Activated effector memory CD4-positive, alpha-beta T cell treated with Interleukin-2 at 50 U/mL for 16 hours (primary cell): ENCODE results near the gene FLG2.
"Not testable (repeated sequence)": the region's sequence is repeated elsewhere in the genome, so short reads cannot be mapped to it uniquely, and the experiment has no call there.

Experiments
- DNase-seq: peaks from one replicate; pipeline ENCODE4 v3.0.0-alpha.2; 2020

Gene FLG2

GRCh38 chr1:152309955-152310354 is 49.9 kb downstream of the FLG2 start:
- DNase-seq: no peak

GRCh38 chr1:152309320-152309901 is 50.4 kb downstream of the FLG2 start:
- not testable (repeated sequence) for DNase-seq

- DNase-seq: not testable (repeated sequence)
Observed at GRCh38 chr1:152308758-152309157, 51.0 kb downstream of the FLG2 start.

DNA sequence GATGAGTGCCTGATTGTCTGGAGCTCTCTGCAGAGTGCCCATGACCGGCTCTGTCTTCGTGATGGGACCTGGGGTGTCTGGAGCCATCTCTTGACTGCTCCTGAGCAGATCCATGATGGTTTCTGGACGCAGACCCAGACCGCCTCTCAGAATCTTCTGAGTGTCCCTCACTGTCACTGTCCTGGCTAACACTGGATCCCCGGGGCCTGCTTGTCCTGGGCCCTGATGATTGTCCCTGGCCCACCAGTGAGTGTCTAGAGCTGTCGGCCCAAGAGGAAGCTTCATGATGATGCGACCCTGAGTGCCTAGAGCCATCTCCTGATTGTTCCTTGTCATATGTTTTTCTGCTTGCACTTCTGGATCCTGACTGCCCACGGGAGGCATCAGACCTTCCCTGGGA is 51.8 kb downstream of the FLG2 start:
- not testable (repeated sequence) for DNase-seq

DNA sequence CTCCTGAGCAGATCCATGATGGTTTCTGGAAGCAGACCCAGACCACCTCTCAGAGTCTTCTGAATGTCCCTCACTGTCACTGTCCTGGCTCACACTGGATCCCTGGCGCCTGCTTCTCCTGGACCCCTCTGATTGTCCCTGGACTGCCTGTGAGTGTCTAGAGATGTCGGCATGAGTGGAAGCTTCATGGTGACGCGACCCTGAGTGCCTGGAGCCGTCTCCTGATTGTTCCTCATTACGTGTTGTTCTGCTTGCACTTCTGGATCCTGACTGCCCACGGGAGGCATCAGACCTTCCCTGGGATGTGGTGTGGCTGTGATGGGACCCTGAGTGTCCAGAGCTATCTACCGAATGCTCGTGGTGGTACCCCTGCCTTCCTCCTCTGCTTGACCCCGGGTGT is 53.7 kb downstream of the FLG2 start:
- not testable (repeated sequence) for DNase-seq

- not testable (repeated sequence) for DNase-seq
Observed at GRCh38 chr1:152304773-152305172, 55.0 kb downstream of the FLG2 start.

- not testable (repeated sequence) for DNase-seq
Observed at GRCh38 chr1:152303139-152303872, 56.5 kb downstream of the FLG2 start.
